Left renal pelvis (tissue), 4 donors: ENCODE measurements around the gene NVL. TPM values are rescaled to one million over a fixed set of nuclear protein-coding genes. Genes with fewer than 3 reads are reported as not detected.

ENCODE experiments used
- DNase-seq, 4 donors: peaks; one replicate each; pipeline ENCODE4 v3.0.0-alpha.2; 2013; ENCODE audit warnings: low read depth in 4 of 4, low spot score in 3 of 4
- polyA plus RNA-seq, 4 donors: library from polyadenylated mRNA; unstranded; fragments of 120-200 nt; gene quantifications; one replicate each; pipeline ENCODE4 v1.2.1, GENCODE V29; 2013; ENCODE audit not compliant: insufficient read length in 4 of 4

NVL gene
- polyA plus RNA-seq, 4 donors, result 28.7 to 44.3 (median 42.4) TPM

DNA sequence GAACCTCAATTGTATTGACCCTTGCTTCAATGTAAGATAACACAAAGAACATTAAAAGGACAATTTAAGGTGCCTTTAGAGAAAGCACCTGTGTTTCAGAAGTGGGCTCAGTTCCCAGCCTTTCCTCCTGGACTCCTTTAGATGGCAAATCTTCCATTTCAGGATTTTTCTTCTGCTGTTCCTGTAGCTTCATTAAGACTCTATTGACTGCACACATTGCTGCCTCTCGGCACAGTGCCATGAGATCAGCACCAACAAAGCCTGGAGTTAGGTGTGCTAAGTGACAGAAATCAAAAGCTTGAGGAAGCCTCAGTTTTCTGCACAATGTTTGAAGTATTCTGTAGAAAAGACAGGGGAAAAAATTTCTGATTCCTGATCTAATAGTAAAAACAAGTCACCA is 40.6 kb downstream of the NVL start:
- DNase-seq, result no peak

GRCh38 chr1:224287714-224288113 is 42.3 kb downstream of the NVL start:
- no peak for DNase-seq

- DNase-seq, result no peak
These were observed 47.8 kb downstream of the NVL start for GRCh38 chr1:224282140-224282539.

DNA sequence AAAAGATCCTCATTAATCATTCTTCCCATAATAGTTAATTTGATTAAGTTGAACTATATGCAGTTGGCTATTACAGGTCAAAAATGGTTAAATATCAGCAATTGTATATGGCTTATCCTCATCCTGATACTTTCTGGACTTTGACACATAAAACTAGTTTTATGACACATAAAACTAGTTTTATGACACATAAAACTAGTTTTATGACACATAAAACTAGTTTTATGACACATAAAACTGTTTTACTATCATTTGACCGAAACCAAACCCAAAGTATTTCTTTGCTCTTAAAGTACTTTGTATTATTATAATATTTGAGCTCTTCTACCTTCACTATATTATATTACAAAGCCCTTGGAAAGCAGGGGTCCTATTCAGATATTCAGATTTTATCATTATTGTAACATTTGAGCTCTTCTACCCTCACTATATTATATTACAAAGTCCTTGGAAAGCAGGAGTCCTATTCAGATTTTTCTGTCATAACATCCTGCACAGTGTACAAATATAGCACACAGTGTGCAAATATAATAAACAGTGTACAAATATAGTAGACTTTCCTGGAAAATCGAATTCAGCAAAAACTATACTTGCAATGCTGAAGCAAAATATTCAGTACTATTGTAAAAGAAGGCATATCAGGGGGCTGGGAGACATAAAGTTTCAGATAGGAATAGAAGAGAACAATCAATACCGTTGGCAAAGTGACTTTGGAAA is 53.0 kb downstream of the NVL start:
- no peak for DNase-seq

- DNase-seq, result no peak
These were observed 54.9 kb downstream of the NVL start for GRCh38 chr1:224274970-224275626.

DNA sequence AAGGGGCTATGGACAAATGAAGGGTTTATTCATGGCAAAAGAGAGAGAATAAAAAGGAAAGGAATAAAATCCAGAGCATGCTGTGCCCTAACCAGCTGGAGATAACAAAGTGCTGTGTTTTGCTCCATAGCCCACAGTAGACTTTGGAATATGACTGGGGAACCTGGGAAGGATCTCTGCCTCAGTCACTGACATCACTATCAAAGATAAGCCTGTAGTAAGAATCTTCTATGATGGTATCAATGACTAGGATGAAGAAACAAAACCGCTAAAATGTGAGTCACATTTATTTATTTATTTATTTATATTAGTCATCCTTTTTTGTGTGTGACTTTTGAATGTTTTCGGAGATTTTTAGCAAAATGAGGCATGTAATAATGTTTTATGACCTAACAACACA is 56.3 kb downstream of the NVL start:
- no peak for DNase-seq

- DNase-seq, result no peak
These were observed 58.9 kb downstream of the NVL start for GRCh38 chr1:224271106-224271505.

- no peak for DNase-seq
These were observed 62.0 kb downstream of the NVL start for GRCh38 chr1:224267925-224268324.

- DNase-seq, result no peak
These were observed 62.8 kb downstream of the NVL start for GRCh38 chr1:224266915-224267856.

DNA sequence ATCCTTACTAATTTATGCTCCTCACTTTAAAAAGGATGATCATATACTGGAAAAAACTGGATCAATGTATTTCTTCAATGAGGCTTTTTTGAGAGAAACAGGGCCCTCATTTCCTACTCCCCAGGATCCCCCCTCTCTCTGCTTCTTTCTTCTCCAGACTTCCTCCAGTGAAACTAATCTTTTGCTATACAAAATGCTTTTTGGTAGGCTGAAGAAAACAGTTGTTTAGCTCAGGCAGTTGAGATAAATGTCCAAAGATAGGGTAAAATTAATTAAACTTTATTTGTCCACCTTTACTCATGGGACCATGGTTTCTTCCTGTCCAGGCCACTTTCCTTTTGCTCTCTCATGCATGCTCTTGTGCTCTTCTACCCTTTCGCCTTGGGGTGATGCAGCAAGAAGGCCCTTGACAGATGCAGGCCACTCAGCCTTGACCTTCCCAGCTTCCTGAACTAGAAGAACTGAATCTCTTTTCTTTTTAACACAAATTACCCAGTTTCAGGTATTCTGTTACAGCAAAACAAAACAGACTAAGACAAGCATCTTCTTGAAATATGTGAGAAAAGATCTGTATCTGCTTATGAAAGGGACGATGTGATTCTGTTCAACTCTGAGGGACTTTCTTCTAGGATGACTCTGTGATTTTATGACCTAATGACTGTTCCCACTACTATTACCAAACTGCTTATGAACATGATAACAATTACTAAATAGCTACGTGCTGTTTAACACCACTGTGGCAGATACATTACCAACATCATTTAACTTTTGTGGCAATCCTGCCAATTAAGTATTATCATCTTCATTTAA is 63.7 kb downstream of the NVL start:
- DNase-seq, result peak in 1 of 4 donors; percentile 7

DNA sequence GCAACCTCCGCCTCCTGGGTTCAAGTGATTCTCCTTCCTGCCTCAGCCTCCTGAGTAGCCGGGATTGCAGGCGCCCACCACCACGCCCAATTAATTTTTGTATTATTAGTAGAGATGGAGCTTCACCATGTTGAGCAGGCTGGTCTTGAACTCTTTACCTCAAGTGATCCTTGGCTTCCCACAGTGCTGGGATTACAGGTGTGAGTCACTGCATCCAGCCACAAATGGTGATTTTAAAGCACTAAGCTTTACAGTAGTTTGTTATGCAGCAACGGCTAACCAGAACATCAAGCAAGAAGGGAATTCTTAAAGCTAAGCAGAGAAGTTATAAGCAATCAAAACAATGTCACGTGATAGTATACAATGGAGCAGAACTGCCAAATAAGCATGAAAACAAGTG is 65.7 kb downstream of the NVL start:
- no peak for DNase-seq

DNA sequence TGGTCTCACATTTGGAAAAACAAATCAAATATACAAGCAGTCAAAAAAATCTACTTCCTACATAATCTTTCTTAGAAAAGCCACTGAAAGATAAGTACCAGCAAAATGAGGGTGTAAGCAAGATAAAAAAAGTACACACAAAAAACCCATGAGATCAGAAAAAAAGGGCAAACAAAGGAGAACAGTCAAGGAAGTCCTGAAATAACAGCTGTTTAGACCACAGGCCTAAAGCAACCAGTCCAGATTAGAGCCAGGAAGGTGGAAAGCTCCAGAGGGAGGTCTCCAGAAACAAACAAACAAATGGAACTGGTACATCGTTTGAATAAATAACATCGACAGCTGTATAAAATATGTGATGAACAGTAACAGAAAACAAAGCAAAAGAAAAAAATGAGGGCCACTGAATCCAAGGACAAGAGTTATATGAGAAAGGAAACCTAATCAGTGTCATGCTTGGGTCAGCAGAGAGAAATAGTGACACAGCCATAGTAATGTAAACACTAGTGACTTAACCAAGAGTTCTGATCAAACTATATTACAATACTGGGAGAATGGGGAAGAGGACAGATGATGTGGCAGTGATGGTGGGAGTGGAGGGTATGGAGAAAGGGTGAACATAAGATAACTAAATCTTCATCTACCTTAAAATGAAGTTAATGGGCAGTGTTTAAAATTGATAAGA is 67.5 kb downstream of the NVL start:
- DNase-seq, result no peak

- no peak for DNase-seq
These were observed 70.0 kb downstream of the NVL start for GRCh38 chr1:224259986-224260385.

DNA sequence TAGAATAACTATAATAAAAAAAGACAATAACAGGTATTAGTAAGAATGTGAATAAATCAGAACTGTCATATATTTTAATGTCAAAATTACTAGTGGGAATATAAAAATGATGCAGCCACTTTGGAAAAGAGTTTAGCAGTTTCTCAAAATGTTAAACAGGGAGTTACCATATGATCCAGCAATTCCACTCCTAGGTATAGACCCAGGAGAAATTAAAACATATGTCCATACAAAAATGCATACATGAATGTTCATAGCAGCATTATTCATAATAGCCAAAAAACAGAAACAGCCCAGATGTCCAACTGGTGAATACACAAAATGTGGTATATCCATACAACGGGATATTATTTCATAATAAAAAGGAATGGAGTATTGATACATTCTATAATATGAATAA is 71.6 kb downstream of the NVL start:
- DNase-seq, result no peak

DNA sequence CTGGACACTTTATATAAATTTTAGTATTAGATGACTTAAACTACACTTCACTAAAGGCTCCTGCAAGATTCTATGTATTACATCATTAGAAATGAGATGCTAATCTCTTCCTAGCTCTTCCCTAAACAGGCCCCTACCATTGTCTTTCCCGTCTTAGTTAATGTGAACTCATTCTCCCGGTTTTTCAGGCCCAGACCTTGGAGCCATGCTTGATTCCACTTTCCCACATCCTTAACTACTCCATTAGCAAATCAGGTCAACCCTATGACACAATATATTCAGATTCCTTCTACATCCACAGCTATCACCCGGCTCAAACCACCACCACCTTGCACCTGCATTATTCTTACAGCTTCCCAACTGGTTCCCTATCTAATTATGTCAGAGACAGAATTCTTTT is 73.3 kb downstream of the NVL start:
- DNase-seq, result no peak

DNA sequence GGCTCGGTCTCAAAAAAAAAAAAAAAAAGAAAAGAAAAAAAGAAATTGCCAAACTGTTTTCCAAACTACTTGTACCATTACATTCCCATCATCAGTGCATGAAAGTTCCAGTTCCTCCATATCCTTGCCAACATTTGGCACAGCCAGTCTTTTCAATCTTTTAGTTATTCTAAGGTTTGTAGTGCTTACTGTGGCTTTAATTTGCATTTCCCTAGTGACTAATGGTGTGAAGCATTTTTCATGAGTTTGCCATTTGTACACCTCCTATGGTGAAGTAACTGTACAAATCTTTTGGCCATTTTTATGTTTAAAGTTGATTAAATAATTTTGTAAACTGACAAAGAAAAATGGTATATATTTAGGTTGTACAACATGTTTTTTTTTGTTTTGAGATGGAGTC is 76.3 kb downstream of the NVL start:
- no peak for DNase-seq

GRCh38 chr1:224252479-224252878 is 77.5 kb downstream of the NVL start:
- DNase-seq, result no peak

- no peak for DNase-seq
These were observed 78.2 kb downstream of the NVL start for GRCh38 chr1:224251741-224252146.

DNA sequence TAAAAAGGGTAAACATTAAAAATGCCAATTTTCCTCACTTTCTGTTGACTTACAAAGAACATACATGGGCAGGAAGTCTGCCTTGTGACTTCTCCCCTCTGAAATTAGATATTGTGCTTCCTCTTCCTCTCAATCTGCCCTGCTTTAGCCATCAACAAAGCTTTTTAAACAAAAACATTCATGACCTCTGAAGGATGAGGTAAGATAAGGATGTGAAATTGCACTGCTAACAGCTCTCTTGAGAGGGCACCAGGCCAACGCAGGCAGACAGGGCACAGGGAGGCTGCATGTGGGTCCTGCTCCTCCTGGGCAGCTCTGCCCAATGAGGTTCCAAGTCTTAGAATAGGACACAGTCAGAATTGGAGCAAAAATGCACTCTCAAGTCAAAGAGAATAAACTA is 84.8 kb downstream of the NVL start:
- DNase-seq, result peak in 1 of 4 donors; percentile 18

DNA sequence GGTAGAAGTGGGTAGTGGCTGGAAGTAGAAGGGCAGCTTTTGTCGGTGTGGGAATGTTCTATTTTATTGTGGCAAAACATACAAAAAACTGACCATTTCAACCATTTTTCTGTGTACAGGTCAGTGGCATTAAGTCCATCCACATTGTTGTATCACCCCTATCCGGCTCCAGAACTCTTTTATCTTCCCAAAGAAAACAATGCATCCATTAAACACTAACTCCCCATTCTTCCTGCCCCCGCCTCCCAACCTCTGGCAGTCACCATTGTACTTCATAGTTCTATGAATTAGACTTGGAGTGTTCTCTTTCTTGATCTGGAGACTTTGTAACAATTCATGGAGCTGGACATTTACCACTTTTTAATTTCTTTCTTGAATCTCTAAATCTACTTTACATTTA is 91.2 kb downstream of the NVL start:
- no peak for DNase-seq
